Measurements from ENCODE around the gene TAF1C.

Gene TAF1C

DNA sequence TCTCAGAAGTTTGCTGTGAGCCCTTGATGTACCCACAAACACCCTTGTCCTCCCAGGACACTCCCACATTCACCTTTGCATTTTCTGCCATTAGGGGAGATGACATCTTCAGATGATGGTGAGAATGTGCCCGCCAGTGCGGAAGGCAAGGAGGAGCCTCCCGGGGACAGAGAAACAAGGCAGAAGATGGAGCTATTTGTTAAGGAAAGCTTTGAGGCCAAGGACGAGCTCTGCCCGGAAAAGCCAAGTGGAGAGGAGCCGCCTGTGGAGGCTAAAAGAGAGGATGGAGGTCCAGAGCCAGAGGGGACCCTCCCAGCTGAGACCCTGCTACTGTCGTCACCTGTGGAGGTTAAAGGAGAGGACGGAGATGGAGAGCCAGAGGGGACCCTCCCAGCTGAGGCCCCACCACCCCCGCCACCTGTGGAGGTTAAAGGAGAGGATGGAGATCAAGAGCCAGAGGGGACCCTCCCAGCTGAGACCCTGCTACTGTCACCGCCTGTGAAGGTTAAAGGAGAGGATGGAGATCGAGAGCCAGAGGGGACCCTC, 17.0 kb downstream of the TAF1C start:
- Mint-ChIP-seq H3K4me1 (no peaks in the 10 kb centered on the region), H3K27me3 (peaks cover 32% of the 10 kb centered on the region), H3K36me3 (no peaks in the 10 kb centered on the region), H3K9me3 (no peaks in the 10 kb centered on the region), H3K4me3 (no peak overlapping the region), H3K27ac (no peak overlapping the region)
- DNase-seq, result no peak
- CTCF ChIA-PET, result interaction anchor here (1.0 to 10.5 kb wide), 2 partner anchors 17 to 82 kb away, joined by 3 to 123 read pairs; partner anchors contain the start of gene TAF1C

- H3K27ac Mint-ChIP-seq, result no peak overlapping the region
Measured at GRCh38 chr16:84166796-84167695, 19.8 kb downstream of the TAF1C start.

DNA sequence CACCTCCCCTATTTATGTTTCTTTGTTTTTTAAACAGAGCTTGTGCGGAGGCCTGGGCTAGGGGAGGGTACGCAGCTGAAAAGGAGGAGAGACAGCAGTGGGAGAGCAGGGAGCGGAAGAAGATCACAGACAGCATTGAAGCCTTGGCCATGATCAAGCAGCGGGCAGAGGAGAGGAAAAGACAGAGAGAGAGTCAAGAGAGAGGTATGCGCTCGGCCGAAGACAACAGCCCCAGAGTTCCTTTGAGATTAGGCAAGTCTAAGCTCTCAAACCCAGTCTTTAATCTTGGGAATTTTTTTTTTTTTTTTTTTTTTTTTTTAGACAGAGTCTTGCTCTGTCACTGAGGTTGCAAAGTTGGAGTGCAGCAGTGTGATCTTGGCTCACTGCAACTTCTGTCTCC, 21.1 kb downstream of the TAF1C start:
- CTCF ChIA-PET, result no interaction called here
- Mint-ChIP-seq H3K27me3 (peaks cover 37% of the 10 kb centered on the region), H3K4me1 (no peaks in the 10 kb centered on the region), H3K36me3 (no peaks in the 10 kb centered on the region), H3K27ac (no peak overlapping the region), H3K9me3 (no peaks in the 10 kb centered on the region), H3K4me3 (no peak overlapping the region)
- DNase-seq, result no peak

More at GRCh38 chr16:84166796-84167695, 19.8 kb downstream of the TAF1C start:
- H3K4me3 Mint-ChIP-seq, result no peak overlapping the region
- no peaks in the 10 kb centered on the region for H3K36me3 Mint-ChIP-seq
- no peaks in the 10 kb centered on the region for H3K4me1 Mint-ChIP-seq
- peaks cover 32% of the 10 kb centered on the region for H3K27me3 Mint-ChIP-seq
- no peak for DNase-seq
- CTCF ChIA-PET, result interaction anchor here (1.0 to 1.3 kb wide), 4 partner anchors 9 to 82 kb away, joined by 3 to 5 read pairs (median 4); partner anchors contain the start of gene TAF1C
- no peaks in the 10 kb centered on the region for H3K9me3 Mint-ChIP-seq

GRCh38 chr16:84161801-84162200, 25.1 kb downstream of the TAF1C start:
- Mint-ChIP-seq H3K4me1 (no peaks in the 10 kb centered on the region), H3K27me3 (peaks cover 51% of the 10 kb centered on the region), H3K9me3 (no peaks in the 10 kb centered on the region), H3K27ac (no peak overlapping the region), H3K4me3 (no peak overlapping the region), H3K36me3 (no peaks in the 10 kb centered on the region)
- CTCF ChIA-PET, result interaction anchor here (1.1 kb wide), 1 partner anchor 24 kb away, joined by 3 read pairs; no protein-coding TSS in a partner anchor
- no peak for DNase-seq

DNA sequence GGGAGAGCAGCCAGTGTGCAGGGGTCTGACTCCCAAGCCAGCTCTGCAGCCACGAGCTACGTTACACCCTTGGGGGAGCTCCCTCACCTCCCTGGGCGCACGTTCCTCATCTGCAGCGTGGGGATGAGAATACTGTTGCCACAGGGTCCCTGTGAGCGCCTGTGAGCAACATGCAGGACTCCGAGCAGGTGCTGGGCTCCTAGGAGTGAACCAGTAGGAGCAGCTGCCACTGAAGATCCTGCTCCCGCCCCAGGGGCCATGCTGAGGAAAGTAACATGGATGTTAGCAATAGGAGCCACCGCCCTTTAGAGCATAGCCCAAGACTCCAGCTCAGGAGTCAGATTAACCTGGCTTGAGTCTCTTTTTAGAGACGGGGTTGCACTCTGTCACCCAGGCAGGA, 25.8 kb downstream of the TAF1C start:
- no peak for DNase-seq
- CTCF ChIA-PET, result interaction anchor here (1.1 kb wide), 1 partner anchor 23 kb away, joined by 3 read pairs; no protein-coding TSS in a partner anchor
- Mint-ChIP-seq H3K4me1 (no peaks in the 10 kb centered on the region), H3K36me3 (no peaks in the 10 kb centered on the region), H3K9me3 (no peaks in the 10 kb centered on the region), H3K27me3 (peaks cover 44% of the 10 kb centered on the region), H3K27ac (no peak overlapping the region), H3K4me3 (no peak overlapping the region)

DNA sequence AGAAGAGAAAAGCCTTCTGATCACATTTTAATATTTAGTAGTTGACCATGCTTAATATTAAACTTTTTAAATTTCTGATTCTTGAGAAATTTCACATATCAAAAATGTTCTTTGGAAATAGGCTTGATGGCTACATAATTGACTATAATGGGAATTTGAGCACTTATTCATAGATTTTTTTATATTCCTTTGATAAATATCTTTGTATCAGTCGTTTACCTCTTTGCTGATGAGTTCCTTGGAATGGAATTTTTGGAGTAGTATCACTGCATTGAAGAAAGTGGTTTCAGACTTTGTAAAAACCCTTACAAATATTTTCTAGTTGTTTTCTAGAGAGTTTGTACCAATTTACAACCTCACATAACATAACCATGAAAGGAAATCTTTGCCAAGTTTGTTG, 27.1 kb downstream of the TAF1C start:
- CTCF ChIA-PET, result no interaction called here
- Mint-ChIP-seq H3K27me3 (peaks cover 45% of the 10 kb centered on the region), H3K4me3 (no peak overlapping the region), H3K9me3 (no peaks in the 10 kb centered on the region), H3K4me1 (no peaks in the 10 kb centered on the region), H3K27ac (no peak overlapping the region), H3K36me3 (no peaks in the 10 kb centered on the region)
- no peak for DNase-seq

GRCh38 chr16:84159007-84159406, 27.9 kb downstream of the TAF1C start:
- no peak for DNase-seq
- Mint-ChIP-seq H3K36me3 (no peaks in the 10 kb centered on the region), H3K27me3 (peaks cover 45% of the 10 kb centered on the region), H3K4me1 (no peaks in the 10 kb centered on the region), H3K9me3 (no peaks in the 10 kb centered on the region), H3K27ac (no peak overlapping the region), H3K4me3 (no peak overlapping the region)
- CTCF ChIA-PET, result interaction anchor here (1.2 kb wide), 1 partner anchor 93 kb away, joined by 3 read pairs; no protein-coding TSS in a partner anchor

DNA sequence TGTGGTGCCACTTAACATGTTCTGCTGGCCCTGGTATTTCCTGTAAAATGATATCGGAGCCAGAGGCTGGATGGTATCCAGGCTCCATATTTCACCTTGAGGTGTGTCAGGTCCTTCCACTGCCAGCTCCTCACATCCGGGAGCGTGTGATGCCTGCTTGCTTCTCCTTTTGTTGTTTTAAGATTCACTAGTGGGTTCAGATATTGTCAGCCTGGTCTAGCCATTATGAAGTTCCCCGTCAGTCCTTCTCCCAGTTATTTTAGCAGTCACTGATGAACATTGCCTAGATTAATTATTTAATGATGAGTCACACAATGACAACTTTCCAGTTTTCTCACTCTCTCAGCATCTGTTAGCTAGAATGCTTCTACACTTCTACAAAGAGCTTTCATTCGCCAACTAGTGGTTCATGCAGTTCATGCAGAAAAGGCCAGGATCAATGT, 30.5 kb downstream of the TAF1C start:
- CTCF ChIA-PET, result interaction anchor here (1.0 to 1.2 kb wide), 2 partner anchors 20 to 72 kb away, joined by 3 to 4 read pairs; no protein-coding TSS in a partner anchor
- Mint-ChIP-seq H3K4me3 (no peak overlapping the region), H3K27me3 (peaks cover 48% of the 10 kb centered on the region), H3K4me1 (no peaks in the 10 kb centered on the region), H3K27ac (no peak overlapping the region), H3K36me3 (no peaks in the 10 kb centered on the region), H3K9me3 (no peaks in the 10 kb centered on the region)
- no peak for DNase-seq

DNA sequence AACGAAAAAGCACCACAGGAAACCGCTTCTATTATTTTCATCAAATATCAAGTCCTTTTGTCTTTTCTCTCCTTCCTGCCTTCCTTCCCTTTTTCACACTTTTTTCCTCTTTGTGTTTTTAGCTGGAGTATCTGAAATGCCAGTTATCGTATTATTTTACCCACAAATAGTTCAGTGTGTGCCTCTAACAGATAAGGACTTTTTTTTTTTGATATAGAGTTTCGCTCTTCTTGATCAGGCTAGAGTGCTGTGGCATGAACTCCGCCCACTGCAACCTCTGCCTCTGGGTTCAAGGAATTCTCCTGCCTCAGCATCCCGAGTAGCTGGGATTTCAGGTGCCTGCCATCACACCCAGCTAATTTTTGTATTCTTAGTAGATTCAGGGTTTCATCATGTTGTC, 31.1 kb downstream of the TAF1C start:
- H3K27ac Mint-ChIP-seq, result no peak overlapping the region
- peaks cover 48% of the 10 kb centered on the region for H3K27me3 Mint-ChIP-seq

GRCh38 chr16:84155226-84155625, 31.6 kb downstream of the TAF1C start:
- CTCF ChIA-PET, result interaction anchor here (1.0 to 1.2 kb wide), 2 partner anchors 21 to 71 kb away, joined by 3 to 4 read pairs; no protein-coding TSS in a partner anchor
- no peaks in the 10 kb centered on the region for H3K9me3 Mint-ChIP-seq
- no peak for DNase-seq

More for the DNA sequence above, 31.1 kb downstream of the TAF1C start:
- CTCF ChIA-PET, result interaction anchor here (1.0 to 1.2 kb wide), 2 partner anchors 20 to 71 kb away, joined by 3 to 4 read pairs; no protein-coding TSS in a partner anchor
- Mint-ChIP-seq H3K9me3 (no peaks in the 10 kb centered on the region), H3K4me3 (no peak overlapping the region), H3K4me1 (no peaks in the 10 kb centered on the region), H3K36me3 (no peaks in the 10 kb centered on the region)
- no peak for DNase-seq

GRCh38 chr16:84153660-84154214, 33.1 kb downstream of the TAF1C start:
- CTCF ChIA-PET, result no interaction called here
- no peak for DNase-seq
- H3K4me3 Mint-ChIP-seq, result no peak overlapping the region
- H3K9me3 Mint-ChIP-seq, result no peaks in the 10 kb centered on the region
- peaks cover 39% of the 10 kb centered on the region for H3K27me3 Mint-ChIP-seq
- no peaks in the 10 kb centered on the region for H3K36me3 Mint-ChIP-seq
- no peak overlapping the region for H3K27ac Mint-ChIP-seq
- H3K4me1 Mint-ChIP-seq, result no peaks in the 10 kb centered on the region

More at GRCh38 chr16:84155226-84155625, 31.6 kb downstream of the TAF1C start:
- no peak overlapping the region for H3K27ac Mint-ChIP-seq
- no peaks in the 10 kb centered on the region for H3K36me3 Mint-ChIP-seq
- peaks cover 47% of the 10 kb centered on the region for H3K27me3 Mint-ChIP-seq
- no peak overlapping the region for H3K4me3 Mint-ChIP-seq
- no peaks in the 10 kb centered on the region for H3K4me1 Mint-ChIP-seq

DNA sequence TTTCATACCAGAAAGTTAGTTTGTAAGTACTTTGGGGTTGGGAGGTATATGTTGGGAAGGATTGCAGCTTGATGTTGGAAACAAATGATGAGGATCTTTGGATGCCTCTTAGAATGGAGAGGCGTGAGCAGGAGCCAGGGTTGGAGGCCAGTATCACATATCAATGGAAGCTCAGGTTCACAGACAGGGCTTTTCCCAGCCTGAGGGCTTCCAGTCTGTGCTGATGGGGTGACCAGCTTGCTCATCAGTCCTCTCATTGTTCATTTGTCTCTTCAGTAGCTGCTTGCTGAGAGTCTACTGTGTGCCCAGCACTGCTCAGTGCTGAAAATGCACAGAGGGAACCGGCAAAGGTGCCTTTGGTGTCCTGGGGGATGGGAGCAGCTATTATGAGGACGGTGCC, 35.9 kb downstream of the TAF1C start:
- CTCF ChIA-PET, result interaction anchor here (1.6 kb wide), 1 partner anchor 35 kb away, joined by 4 read pairs; the partner anchor contains the start of gene MBTPS1
- Mint-ChIP-seq H3K36me3 (no peaks in the 10 kb centered on the region), H3K27ac (no peak overlapping the region)

GRCh38 chr16:84144859-84145639, 41.8 kb downstream of the TAF1C start, which contains the start of the genes DNAAF1 and HSDL1:
TSS of gene DNAAF1 (plus strand) at chr16:84145308. CDS start at chr16:84145441, 133 bp downstream.
TSS of gene HSDL1 (minus strand) at chr16:84145177. CDS start at chr16:84131321, 13,856 bp downstream.
- Mint-ChIP-seq H3K9me3 (no peaks in the 10 kb centered on the region), H3K27me3 (peaks cover 32% of the 10 kb centered on the region), H3K27ac (peak within 1 kb of the TSS; percentile 86), H3K36me3 (peaks cover 3% of the 10 kb centered on the region), H3K4me3 (peak within 1 kb of the TSS; percentile 95), H3K4me1 (peaks cover 20% of the 10 kb centered on the region)
- DNase-seq, result peak; percentile 94
- CTCF ChIA-PET, result interaction anchor here (1.0 kb wide), 1 partner anchor 31 kb away, joined by 3 read pairs; no protein-coding TSS in a partner anchor

More for the DNA sequence above, 35.9 kb downstream of the TAF1C start:
- no peak overlapping the region for H3K4me3 Mint-ChIP-seq
- peaks cover 3% of the 10 kb centered on the region for H3K4me1 Mint-ChIP-seq
- no peak for DNase-seq
- no peaks in the 10 kb centered on the region for H3K9me3 Mint-ChIP-seq
- peaks cover 45% of the 10 kb centered on the region for H3K27me3 Mint-ChIP-seq

Data from activated naive CD4-positive, alpha-beta T cell treated with anti-CD3 and anti-CD28 coated beads, Interleukin-2, amount 10 ng/mL, durations not matched to agents 7 days and 5 days (primary cell).